GM12892 (cell line): ENCODE data around the gene C21orf58.

Experiments
- DNase-seq: peaks from one replicate; pipeline ENCODE4 v3.0.0; 2011; ENCODE audit not compliant: insufficient read length
- FAIRE-seq: peaks from 2 replicates; lab custom pipeline; 2011; peaks lifted over from hg19 to GRCh38; lab: Jason Lieb, UNC
- POLR2A ChIP-seq: IDR thresholded peaks from 2 replicates; pipeline ENCODE4 v1.6.1; 2011; ENCODE audit warnings: low read depth, low read length, control low read depth
- POLR2AphosphoS5 ChIP-seq: IDR thresholded peaks from 2 replicates; pipeline ENCODE4 v1.6.1; 2011; ENCODE audit warnings: low read depth, low read length, control low read depth
- TAF1 ChIP-seq: IDR thresholded peaks from 2 replicates; pipeline ENCODE4 v1.6.1; 2011; ENCODE audit warnings: low read depth, mild to moderate bottlenecking, control low read depth, low read length, borderline replicate concordance

Gene C21orf58

GRCh38 chr21:46361176-46361575 lies 37.5 kb upstream of the C21orf58 start:
- DNase-seq = no peak
- TF ChIP-seq TAF1 (no peak), POLR2A (no peak), POLR2AphosphoS5 (no peak)
- FAIRE-seq = no peak

DNA sequence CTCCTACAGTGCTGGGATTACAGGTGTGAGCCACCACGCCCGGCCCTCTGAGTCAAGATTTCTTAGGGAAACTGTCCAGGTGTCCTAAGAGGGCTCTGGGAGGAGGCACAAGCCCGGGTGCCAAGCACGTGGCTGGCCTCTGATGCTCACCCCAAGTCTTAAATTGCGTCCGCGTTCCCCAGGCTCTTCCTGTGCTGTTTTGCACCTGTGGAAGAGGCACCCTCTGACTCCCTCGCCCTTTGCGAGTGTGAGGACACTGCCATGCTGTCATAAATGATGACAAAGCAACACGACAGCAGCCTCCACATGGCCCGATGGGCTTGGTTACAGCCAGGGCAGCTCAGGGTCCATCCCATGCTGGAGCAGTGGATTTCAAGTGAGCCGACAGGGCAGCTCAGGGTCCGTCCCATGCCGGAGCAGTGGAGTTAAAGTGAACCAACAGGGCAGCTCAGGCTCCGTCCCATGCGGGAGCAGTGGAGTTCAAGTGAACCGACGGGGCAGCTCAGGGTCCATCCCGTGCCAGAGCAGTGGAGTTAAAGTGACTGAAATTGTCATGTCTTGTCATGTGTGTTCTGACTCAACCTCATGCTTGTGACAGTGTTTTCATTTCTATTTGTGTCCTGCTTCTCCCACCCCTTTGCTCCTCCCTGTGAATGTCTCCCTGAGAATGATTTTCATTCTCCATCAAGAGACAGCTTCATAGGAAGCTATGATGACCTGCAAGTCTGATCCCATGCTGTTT lies 34.2 kb upstream of the C21orf58 start:
- TF ChIP-seq POLR2AphosphoS5 (no peak), POLR2A (no peak), TAF1 (no peak)
- FAIRE-seq (no peak), DNase-seq (no peak)

GRCh38 chr21:46357335-46357604 lies 33.6 kb upstream of the C21orf58 start:
- no peak for DNase-seq
- no peak for TF ChIP-seq POLR2AphosphoS5
- TF ChIP-seq POLR2A = no peak
- no peak for TF ChIP-seq TAF1
- no peak for FAIRE-seq

DNA sequence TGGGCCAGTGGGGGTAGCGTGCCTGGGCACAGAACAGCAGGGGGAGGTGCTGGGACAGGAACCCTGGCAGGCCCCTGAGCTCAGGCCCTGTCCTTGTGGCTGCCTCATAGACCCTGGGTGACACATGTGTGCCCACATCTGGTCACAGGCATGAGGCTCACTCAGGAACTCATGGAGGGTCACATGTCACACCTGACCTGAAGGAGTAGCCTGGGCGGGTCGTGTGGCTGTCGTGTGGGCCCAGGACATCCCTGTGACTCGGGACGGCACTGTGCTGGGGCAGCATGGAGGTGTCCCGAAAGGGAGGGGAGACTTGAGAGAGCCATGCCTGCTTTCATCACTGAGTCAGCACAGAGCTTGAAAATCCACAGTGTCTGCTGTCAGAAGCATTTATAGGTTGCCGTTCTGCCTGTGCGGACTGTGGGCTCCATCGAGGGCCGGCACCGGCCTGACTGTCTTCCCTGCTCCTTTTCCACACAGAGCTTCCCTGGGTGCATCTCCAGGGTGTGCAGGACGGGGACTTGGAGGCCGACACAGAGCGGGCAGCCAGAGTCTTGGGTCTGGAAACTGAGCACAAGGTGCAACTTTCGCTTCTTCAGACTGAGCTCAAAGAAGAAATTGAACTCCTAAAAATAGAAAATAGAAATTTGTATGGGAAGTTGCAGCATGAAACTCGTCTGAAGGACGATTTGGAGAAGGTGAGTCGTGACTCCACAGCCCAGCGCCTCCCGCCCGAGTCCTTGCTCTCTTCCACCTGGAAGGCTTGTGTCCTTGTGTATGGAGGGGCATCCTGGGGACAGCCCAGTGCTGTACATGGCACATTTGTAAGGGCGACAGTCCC lies 33.0 kb upstream of the C21orf58 start:
- no peak for TF ChIP-seq TAF1
- no peak for TF ChIP-seq POLR2AphosphoS5
- no peak for TF ChIP-seq POLR2A
- DNase-seq = no peak
- FAIRE-seq = peak; percentile 61

- FAIRE-seq = no peak
- TF ChIP-seq TAF1 (no peak), POLR2A (no peak), POLR2AphosphoS5 (no peak)
Observed at GRCh38 chr21:46356005-46356338, 32.3 kb upstream of the C21orf58 start.

GRCh38 chr21:46355161-46356004 lies 31.7 kb upstream of the C21orf58 start:
- no peak for FAIRE-seq
- DNase-seq = no peak
- TF ChIP-seq TAF1 (no peak), POLR2A (no peak), POLR2AphosphoS5 (no peak)

More at GRCh38 chr21:46356005-46356338, 32.3 kb upstream of the C21orf58 start:
- DNase-seq = no peak

- no peak for FAIRE-seq
- TF ChIP-seq POLR2A (no peak), POLR2AphosphoS5 (no peak), TAF1 (no peak)
- no peak for DNase-seq
Observed at GRCh38 chr21:46354518-46354917, 30.8 kb upstream of the C21orf58 start.

GRCh38 chr21:46354046-46354445 lies 30.4 kb upstream of the C21orf58 start:
- DNase-seq (no peak), FAIRE-seq (no peak)
- no peak for TF ChIP-seq POLR2AphosphoS5
- no peak for TF ChIP-seq TAF1
- no peak for TF ChIP-seq POLR2A

- DNase-seq = no peak
- TF ChIP-seq TAF1 (no peak), POLR2AphosphoS5 (no peak), POLR2A (no peak)
- no peak for FAIRE-seq
Observed at GRCh38 chr21:46352913-46353312, 29.2 kb upstream of the C21orf58 start.

- FAIRE-seq (no peak), DNase-seq (no peak)
- no peak for TF ChIP-seq POLR2A
- no peak for TF ChIP-seq TAF1
- TF ChIP-seq POLR2AphosphoS5 = no peak
Observed at GRCh38 chr21:46352164-46352515, 28.5 kb upstream of the C21orf58 start.

DNA sequence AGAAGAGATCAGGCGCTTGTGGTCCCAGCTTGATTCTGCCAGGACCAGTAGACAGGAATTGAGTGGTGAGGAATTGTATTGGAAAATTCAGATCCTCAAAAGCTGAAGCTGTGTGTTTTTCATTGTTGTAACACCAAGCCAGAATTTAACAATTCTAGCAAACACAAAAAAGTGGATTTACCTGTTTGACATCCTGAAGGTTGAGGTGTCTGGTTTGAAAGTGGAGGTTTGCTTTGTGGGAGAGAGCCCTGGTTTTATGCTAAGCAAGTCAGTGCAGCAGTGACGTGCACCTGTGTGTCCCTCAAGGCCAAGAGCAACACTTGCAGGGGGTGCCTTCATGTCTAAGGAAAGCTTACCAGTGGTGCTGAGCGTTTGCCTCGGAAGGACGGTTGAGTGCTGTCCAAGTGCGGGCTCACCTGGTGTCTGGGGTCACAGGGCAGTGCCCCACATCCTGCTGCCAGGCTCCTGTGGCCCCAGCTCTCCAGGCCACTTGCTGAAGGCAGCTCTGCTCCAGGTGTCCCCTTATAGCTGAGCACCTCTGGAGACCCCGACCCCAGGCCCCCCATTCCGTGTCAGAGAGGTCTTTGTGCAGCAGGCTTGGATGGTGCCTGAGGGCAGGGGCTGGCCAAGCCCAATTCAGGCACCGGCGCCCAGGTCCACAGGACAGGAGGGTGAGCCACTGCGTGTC lies 27.9 kb upstream of the C21orf58 start:
- FAIRE-seq (no peak), DNase-seq (no peak)
- TF ChIP-seq TAF1 = no peak
- TF ChIP-seq POLR2AphosphoS5 = no peak
- TF ChIP-seq POLR2A = no peak
